SU-DHL-6 (cell line): ENCODE data around the gene ANXA4.

Source experiments
- EZH2phosphoT487 ChIP-seq: fragments of 200-600 bp; sonication (generic), shearing (Covaris generic); conservative IDR thresholded peaks from 2 replicates; pipeline ENCODE4 v1.6.1; 2018; ENCODE audit warnings: mild to moderate bottlenecking, antibody characterized with exemption, low read length, moderate library complexity, mixed read lengths
- TF ChIP-seq, protein P1 (sequence below): fragments of 200-600 bp; sonication (generic); IDR thresholded peaks from one replicate; pipeline ENCODE4 v1.5.1; 2017; ENCODE audit warnings: antibody characterized with exemption, mild to moderate bottlenecking, low read length, moderate library complexity; ENCODE audit not compliant: insufficient read depth, poor library complexity, severe bottlenecking

DNA sequence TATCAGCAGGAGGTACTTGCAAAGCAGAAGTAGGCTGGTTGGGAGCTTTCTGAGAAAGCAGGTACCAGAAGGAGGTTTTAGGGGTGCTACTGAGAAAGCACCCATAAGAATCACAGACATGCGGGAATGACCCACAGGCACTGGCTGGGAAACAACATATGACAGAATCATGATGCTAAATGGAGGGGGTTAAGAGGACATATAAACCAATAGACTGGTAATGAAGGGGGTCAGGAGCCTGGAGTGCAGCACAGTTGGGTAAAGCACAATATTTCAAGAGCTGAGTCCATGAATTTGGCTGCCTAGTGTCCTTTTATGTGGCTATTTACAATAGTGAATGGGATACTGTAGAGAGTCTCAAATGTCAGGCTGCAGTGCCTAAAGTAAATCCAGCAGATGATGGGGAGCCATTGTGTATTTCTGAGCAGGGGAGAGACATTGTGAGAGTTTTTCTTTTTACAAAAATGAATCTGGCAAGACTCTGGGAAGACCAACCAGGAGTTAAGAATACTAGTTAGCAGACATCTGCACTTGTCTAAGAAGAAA, 59.9 kb downstream of the ANXA4 start:
- TF ChIP-seq, protein P1, sequence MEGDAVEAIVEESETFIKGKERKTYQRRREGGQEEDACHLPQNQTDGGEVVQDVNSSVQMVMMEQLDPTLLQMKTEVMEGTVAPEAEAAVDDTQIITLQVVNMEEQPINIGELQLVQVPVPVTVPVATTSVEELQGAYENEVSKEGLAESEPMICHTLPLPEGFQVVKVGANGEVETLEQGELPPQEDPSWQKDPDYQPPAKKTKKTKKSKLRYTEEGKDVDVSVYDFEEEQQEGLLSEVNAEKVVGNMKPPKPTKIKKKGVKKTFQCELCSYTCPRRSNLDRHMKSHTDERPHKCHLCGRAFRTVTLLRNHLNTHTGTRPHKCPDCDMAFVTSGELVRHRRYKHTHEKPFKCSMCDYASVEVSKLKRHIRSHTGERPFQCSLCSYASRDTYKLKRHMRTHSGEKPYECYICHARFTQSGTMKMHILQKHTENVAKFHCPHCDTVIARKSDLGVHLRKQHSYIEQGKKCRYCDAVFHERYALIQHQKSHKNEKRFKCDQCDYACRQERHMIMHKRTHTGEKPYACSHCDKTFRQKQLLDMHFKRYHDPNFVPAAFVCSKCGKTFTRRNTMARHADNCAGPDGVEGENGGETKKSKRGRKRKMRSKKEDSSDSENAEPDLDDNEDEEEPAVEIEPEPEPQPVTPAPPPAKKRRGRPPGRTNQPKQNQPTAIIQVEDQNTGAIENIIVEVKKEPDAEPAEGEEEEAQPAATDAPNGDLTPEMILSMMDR: no peak
- TF ChIP-seq EZH2phosphoT487: no peak
